ENCODE measurements around the gene MYO9B. TPM values are rescaled to one million over a fixed set of nuclear protein-coding genes. Genes with fewer than 3 reads are reported as not detected.

MYO9B gene
- total and polyA plus RNA-seq, 12 donors, result 19.9 to 55.2 (median 27.9) TPM

DNA sequence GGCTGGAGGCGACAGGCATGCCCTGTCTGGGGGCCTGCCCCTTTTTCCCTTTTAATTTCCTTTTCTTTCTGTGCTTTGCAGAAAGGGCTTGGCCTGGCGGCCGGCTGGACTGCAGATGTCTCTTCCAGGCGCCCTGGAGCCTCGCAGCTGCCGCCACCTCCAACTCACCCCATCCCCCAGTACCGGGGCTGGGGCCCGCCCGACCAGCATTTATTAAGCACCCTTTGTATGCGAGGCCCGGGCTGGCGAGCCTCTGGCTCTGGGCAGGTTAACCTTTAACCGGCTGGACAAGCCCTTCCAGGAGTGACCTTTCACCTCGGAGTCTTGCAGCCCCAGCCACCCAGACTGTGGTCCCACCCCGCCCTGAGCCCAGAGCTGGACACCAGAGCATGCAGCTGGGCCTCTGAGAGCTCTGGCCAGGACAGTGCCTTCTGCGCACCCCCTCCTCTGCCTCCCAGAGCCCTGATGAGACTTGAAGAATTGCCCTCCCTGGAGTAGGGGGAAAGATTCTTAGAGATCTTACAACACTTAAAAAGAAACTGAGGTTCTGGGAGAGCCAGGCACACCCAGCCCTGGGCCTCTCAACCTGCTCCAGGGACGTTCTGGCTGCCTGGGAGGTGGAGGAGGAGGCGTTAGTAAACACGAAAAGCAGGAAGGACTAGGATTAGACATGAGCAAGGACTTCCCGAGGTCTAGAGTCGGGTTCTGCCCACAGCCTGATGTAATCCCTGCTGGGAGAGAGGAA lies 171.3 kb downstream of the MYO9B start:
- Histone ChIP-seq H3K9me3 (no peaks in the 10 kb centered on the region), H3K4me1 (peaks cover 10 to 43% (median 34%) of the 10 kb centered on the region in 9 donors), H3K27ac (peak overlapping the region; percentile 37 to 91 (median 78)), H3K36me3 (peaks cover 0 to 23% (median 0%) of the 10 kb centered on the region in 9 donors), H3K4me3 (peak overlapping the region; percentile 6 to 93 (median 56)), H3K27me3 (no peaks in the 10 kb centered on the region)
- DNase-seq (peak; percentile 46 to 50), ATAC-seq (peak; percentile 0 to 40 (median 26))
- no peak for TF ChIP-seq CTCF (IDR thresholded peaks at IDR 0.05)
- WGBS, 2 donors, result 19 to 23% methylated on average over 21 of the region's 21 CpGs
- intact Hi-C loops (cut with DNase I), result no loop called here

- 68 to 70% methylated on average over 21 of the region's 21 CpGs for WGBS, 2 donors
- intact Hi-C loops (cut with DNase I), result no loop called here
Measured at GRCh38 chr19:17248011-17248776, 172.6 kb downstream of the MYO9B start.

DNA sequence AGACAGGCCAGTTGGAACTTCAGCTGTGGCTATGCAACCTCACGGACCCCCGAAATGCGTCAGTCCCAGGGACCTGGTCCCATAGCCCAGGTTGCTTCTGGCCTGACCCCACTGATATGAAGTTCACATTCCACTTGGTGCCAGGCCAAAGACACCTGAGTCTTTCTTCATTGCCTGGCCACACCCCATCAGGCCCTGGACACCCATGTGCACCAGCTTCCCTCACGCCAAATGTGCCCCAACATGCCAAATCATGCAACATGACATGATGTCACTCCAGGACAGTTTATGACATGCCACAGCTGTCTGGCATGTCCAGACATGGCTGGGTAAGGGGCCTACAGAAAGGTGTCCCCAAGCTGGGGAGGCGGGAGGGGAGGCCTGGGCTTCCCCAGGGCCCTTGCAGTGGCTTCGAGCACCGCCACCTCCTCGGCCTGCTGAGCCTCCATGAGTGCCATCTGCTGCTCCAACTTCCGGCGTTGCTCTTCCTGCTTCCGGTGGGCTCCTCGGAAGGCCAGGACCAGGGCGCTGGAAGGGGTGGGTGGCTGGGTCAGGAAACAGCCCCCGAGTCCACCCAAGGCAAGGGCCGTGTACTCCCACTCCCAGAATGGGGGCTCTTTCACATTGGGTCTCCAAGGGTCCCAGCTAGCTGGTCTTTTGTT lies 174.4 kb downstream of the MYO9B start:
- TF ChIP-seq CTCF (IDR thresholded peaks at IDR 0.05), result no peak
- H3K4me3 ChIP-seq, result no peak overlapping the region
- intact Hi-C loops (cut with DNase I), result no loop called here
- ATAC-seq, result no peak
- 71 to 83% methylated on average over 15 of the region's 15 CpGs for WGBS, 2 donors
- DNase-seq, result no peak
- no peaks in the 10 kb centered on the region for H3K9me3 ChIP-seq
- H3K27me3 ChIP-seq, result no peaks in the 10 kb centered on the region
- peaks cover 0 to 54% (median 0%) of the 10 kb centered on the region in 9 donors for H3K36me3 ChIP-seq
- no peak overlapping the region for H3K27ac ChIP-seq
- peaks cover 8 to 20% (median 14%) of the 10 kb centered on the region in 9 donors for H3K4me1 ChIP-seq

More at GRCh38 chr19:17248011-17248776, 172.6 kb downstream of the MYO9B start:
- Histone ChIP-seq H3K36me3 (peaks cover 0 to 37% (median 0%) of the 10 kb centered on the region in 9 donors), H3K27ac (peak overlapping the region in 2 of 10 donors; percentile 15 to 86), H3K4me3 (no peak overlapping the region), H3K9me3 (no peaks in the 10 kb centered on the region), H3K27me3 (no peaks in the 10 kb centered on the region), H3K4me1 (peaks cover 10 to 30% (median 25%) of the 10 kb centered on the region in 9 donors)
- no peak for TF ChIP-seq CTCF (IDR thresholded peaks at IDR 0.05)
- no peak for DNase-seq
- ATAC-seq, result no peak

DNA sequence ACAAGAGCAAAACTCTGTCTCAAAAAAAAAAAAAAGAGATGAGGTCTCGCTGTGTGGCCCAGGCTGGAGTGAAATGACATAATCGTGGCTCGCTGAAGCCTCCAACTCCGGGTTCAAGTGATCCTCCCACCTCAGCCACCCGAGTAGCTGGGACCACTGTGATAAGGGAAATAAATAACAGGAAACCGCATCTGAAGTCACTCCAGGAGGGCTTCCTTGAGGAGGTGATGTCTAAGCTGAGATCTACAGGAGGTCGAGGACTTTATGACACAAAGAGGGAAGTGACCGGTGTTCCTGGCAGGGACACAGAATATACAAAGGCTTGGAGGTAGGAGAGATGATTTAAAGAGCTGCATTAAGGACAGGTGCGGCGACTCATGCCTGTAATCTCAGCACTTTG lies 179.1 kb downstream of the MYO9B start:
- Histone ChIP-seq H3K36me3 (peaks cover 0 to 90% (median 0%) of the 10 kb centered on the region in 9 donors), H3K4me1 (no peaks in the 10 kb centered on the region)

More for the DNA sequence above, 179.1 kb downstream of the MYO9B start:
- DNase-seq (no peak), ATAC-seq (no peak)
- TF ChIP-seq CTCF (IDR thresholded peaks at IDR 0.05), result no peak
- 82 to 85% methylated on average over 10 of the region's 10 CpGs for WGBS, 2 donors
- Histone ChIP-seq H3K9me3 (peaks cover 0 to 11% (median 6%) of the 10 kb centered on the region in 11 donors), H3K27me3 (no peaks in the 10 kb centered on the region), H3K27ac (no peak overlapping the region), H3K4me3 (no peak overlapping the region)
- intact Hi-C loops (cut with DNase I), result no loop called here
